ENCODE measurements around the gene SORCS3.

- TF ChIP-seq EZH2 (IDR thresholded peaks at IDR 0.05; ENCODE audit: insufficient read depth, poor library complexity, severe bottlenecking) (no peak), EZH2phosphoT487 (IDR thresholded peaks at IDR 0.05; ENCODE audit: insufficient read depth, low read depth) (no peak)
These were observed 42.5 kb downstream of the SORCS3 start for GRCh38 chr10:104683567-104683966.
